Measurements from ENCODE around the gene SWT1.

DNA sequence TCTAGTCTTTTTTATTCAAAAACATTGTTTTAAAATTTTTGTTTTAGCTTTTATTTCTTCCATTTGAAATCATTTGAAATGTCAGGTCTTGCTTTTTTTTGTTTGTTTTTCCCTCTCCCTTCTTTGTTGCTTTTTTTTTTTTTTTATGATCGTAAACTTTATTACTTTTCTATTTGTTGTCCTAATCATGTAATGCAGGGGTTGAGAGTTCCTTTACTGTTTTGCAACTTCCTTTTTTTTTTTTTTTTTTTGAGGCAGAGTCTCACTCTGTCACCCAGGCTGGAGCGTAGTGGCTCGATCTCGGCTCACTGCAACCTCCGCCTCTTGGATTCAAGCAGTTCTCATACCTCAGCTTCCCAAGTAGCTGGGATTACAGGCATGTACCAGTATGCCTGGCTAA, 135.3 kb downstream of the SWT1 start:
- TF ChIP-seq MAZ (CRISPR knock-in tag; conservative IDR thresholded peaks at IDR 0.05 in 1 of 2, IDR thresholded peaks at IDR 0.05 in 1 of 2): no peak
- no peak for TF ChIP-seq MYC (IDR thresholded peaks at IDR 0.05; ENCODE audit: low read depth, low read length)
- no peak for TF ChIP-seq MYC (CRISPR knock-in tag; IDR thresholded peaks at IDR 0.05; ENCODE audit: borderline replicate concordance, low read depth)
- no peak for TF ChIP-seq ZNF12 (CRISPR knock-in tag; IDR thresholded peaks at IDR 0.05)
- TF ChIP-seq EZH2 (IDR thresholded peaks at IDR 0.05; ENCODE audit: borderline replicate concordance, low read depth, low read length): no peak
- no peak for TF ChIP-seq SMARCC2 (IDR thresholded peaks at IDR 0.05; ENCODE audit: low read depth)
- no peak for TF ChIP-seq SAP30 (IDR thresholded peaks at IDR 0.05; ENCODE audit: borderline replicate concordance, insufficient read depth, low read depth, low read length, poor library complexity, severe bottlenecking)
- peak; percentile 45; the same call in 1 of the 2 replicates for TF ChIP-seq POLR2A (conservative IDR thresholded peaks at IDR 0.05)
- TF ChIP-seq POLR2AphosphoS5 (IDR thresholded peaks at IDR 0.05; ENCODE audit: control insufficient read depth, insufficient read depth, low read depth, low read length): no peak
- no peak for TF ChIP-seq ETV1 (tag; conservative IDR thresholded peaks at IDR 0.05; ENCODE audit: low read depth)
- TF ChIP-seq RB1 (IDR thresholded peaks at IDR 0.05; ENCODE audit: low read depth): no peak
- no peak for TF ChIP-seq SMC3 (conservative IDR thresholded peaks at IDR 0.05; ENCODE audit: insufficient read depth, low read depth, low read length)
- no peak for TF ChIP-seq BMI1 (IDR thresholded peaks at IDR 0.05; ENCODE audit: low read length)
